D721Med (cell line): ENCODE data around the gene C11orf68.
A peak's percentile ranks its signal among the peaks of the same experiment; 100 is the strongest.

Experiments
- DNase-seq: peaks from one replicate; pipeline ENCODE4 v3.0.0; 2011; ENCODE audit warnings: low spot score; ENCODE audit not compliant: insufficient read length
- FAIRE-seq: peaks from 2 replicates; lab custom pipeline; 2011; peaks lifted over from hg19 to GRCh38; lab: Jason Lieb, UNC
- CTCF ChIP-seq: IDR thresholded peaks from 2 replicates; pipeline ENCODE4 v1.5.1; 2012; ENCODE audit warnings: mild to moderate bottlenecking, control low read depth; ENCODE audit not compliant: insufficient read depth; ENCODE audit errors: missing control alignments

C11orf68 gene

GRCh38 chr11:65919141-65919572 lies 295 bp upstream of the C11orf68 start, which contains the start of gene DRAP1:
DRAP1 (plus strand) TSS chr11:65919426; CDS start chr11:65919502, 76 bp downstream.
- DNase-seq (peak; percentile 95), FAIRE-seq (no peak)
- TF ChIP-seq CTCF: no peak

- no peak for DNase-seq
Observed at GRCh38 chr11:65917434-65918210, 1.2 kb downstream of the C11orf68 start.

GRCh38 chr11:65917077-65917433 lies 1.8 kb downstream of the C11orf68 start:
- DNase-seq: no peak
- FAIRE-seq: no peak
- TF ChIP-seq CTCF: no peak

More at GRCh38 chr11:65917434-65918210, 1.2 kb downstream of the C11orf68 start:
- FAIRE-seq: no peak
- no peak for TF ChIP-seq CTCF

- no peak for TF ChIP-seq CTCF
- FAIRE-seq: no peak
- no peak for DNase-seq
Observed at GRCh38 chr11:65916391-65916790, 2.5 kb downstream of the C11orf68 start.

GRCh38 chr11:65915821-65916251 lies 3.0 kb downstream of the C11orf68 start:
- no peak for TF ChIP-seq CTCF
- FAIRE-seq (no peak), DNase-seq (no peak)

- DNase-seq (no peak), FAIRE-seq (no peak)
- TF ChIP-seq CTCF: no peak
Observed at GRCh38 chr11:65915101-65915820, 3.6 kb downstream of the C11orf68 start.
